ENCODE data around the gene PEX3. TPM values are rescaled to one million over a fixed set of nuclear protein-coding genes. Genes with fewer than 3 reads are reported as not detected.

The PEX3 gene
- total RNA-seq, 3 donors from 2014 or later = 12.0 to 22.0 (median 20.0) TPM

DNA sequence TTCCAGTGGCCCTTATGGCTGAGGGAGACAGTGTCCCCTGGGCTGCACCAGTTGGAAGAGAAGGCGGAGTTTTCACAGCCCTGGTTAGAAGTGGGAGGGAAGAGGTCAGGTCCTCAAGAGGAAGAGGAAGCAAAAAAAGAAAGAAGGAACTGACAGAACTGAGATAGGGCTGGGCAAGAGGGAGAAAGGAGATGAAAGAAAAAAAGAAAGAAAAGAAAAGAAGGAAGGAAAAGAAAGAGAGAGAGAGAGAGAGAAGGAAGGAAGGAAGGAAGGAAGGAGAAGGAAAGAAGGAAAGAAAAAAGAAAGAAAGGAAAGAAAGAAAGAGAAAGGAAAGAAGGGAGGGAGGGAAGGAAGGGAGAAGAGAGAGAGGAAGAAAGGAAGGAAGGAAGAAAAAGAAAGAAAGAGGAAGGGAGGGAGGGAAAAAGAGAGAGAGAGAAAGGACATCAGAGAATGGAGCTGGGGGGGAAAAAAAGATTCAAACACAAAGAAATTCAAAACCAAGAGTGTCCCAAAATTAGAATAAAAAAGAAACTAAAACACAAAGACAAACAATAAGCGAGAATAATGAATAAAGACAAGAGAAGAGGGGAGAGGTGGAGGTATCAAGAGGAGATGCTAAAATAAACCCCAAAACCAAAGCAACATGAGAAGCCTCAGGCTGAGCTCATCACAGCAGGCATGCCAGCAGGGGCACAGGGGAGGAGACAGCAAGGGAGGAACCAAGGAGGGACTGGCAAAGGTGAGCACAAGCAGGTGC, 66.3 kb downstream of the PEX3 start:
- no peak overlapping the region for H3K4me3 ChIP-seq
- no peak overlapping the region for H3K27ac ChIP-seq
- no peak for DNase-seq (ENCODE audit: low spot score in 2 of 2)
- no peaks in the 10 kb centered on the region for H3K27me3 ChIP-seq
- H3K9me3 ChIP-seq = no peaks in the 10 kb centered on the region
- no peaks in the 10 kb centered on the region for H3K4me1 ChIP-seq
- H3K36me3 ChIP-seq = no peaks in the 10 kb centered on the region
- TF ChIP-seq POLR2A (IDR thresholded peaks at IDR 0.05) (no peak), POLR2AphosphoS5 (IDR thresholded peaks at IDR 0.05) (no peak)
- TF ChIP-seq, protein P1, sequence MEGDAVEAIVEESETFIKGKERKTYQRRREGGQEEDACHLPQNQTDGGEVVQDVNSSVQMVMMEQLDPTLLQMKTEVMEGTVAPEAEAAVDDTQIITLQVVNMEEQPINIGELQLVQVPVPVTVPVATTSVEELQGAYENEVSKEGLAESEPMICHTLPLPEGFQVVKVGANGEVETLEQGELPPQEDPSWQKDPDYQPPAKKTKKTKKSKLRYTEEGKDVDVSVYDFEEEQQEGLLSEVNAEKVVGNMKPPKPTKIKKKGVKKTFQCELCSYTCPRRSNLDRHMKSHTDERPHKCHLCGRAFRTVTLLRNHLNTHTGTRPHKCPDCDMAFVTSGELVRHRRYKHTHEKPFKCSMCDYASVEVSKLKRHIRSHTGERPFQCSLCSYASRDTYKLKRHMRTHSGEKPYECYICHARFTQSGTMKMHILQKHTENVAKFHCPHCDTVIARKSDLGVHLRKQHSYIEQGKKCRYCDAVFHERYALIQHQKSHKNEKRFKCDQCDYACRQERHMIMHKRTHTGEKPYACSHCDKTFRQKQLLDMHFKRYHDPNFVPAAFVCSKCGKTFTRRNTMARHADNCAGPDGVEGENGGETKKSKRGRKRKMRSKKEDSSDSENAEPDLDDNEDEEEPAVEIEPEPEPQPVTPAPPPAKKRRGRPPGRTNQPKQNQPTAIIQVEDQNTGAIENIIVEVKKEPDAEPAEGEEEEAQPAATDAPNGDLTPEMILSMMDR (IDR thresholded peaks at IDR 0.05) = no peak
- intact Hi-C loops (cut with DNase I; ENCODE audit: low total_unique reads) = no loop called here

DNA sequence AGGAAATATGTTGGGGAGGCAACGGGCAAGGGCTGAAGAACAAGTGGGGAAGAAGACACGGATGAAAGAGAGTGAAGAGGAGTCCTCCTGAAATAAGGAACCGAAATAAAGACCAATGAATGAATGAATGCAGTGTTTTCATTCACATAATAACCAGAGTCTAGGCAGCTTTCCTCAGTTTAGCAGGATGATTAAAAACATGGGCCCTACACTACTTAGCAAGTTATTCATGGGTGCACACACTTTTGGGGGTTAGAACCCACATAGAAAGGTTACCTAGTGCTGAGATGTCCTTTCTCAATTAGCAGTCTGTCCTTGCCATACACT, 66.8 kb downstream of the PEX3 start:
- Histone ChIP-seq H3K27me3 (no peaks in the 10 kb centered on the region), H3K27ac (no peak overlapping the region), H3K36me3 (no peaks in the 10 kb centered on the region), H3K9me3 (no peaks in the 10 kb centered on the region), H3K4me1 (no peaks in the 10 kb centered on the region), H3K4me3 (no peak overlapping the region)
- intact Hi-C loops (cut with DNase I; ENCODE audit: low total_unique reads) = no loop called here
- no peak for TF ChIP-seq POLR2AphosphoS5 (IDR thresholded peaks at IDR 0.05)
- no peak for TF ChIP-seq POLR2A (IDR thresholded peaks at IDR 0.05)
- TF ChIP-seq, protein P1 (IDR thresholded peaks at IDR 0.05) = no peak
- no peak for DNase-seq (ENCODE audit: low spot score in 2 of 2)

DNA sequence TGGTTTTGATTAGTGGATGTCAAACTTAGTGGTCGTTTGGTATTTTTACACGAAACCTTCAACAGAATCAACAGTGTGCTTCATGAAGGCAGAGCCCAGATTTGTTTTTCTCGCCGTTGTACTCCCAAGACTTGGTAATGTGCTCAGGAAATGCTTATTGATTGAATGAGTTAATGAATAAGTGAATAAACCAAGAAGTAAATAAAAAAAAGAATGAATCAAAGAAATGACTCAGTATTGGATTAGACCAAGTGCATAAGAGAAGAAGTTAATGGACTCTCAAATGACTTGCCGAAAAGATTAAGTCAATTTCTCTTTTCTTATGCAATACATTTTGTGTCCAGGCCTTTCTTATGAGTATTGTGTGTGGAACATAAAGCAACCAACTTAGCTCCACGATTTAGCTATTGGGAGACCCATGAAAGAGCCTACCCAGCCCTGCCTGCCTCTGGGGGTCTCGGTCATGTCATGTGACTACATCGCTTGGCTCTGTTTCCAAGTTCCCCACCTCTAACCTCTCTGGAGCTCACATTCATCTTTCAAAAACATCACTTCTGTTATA, 71.5 kb downstream of the PEX3 start:
- H3K4me1 ChIP-seq = no peaks in the 10 kb centered on the region
- no peaks in the 10 kb centered on the region for H3K27me3 ChIP-seq
- H3K27ac ChIP-seq = no peak overlapping the region
- no peaks in the 10 kb centered on the region for H3K36me3 ChIP-seq
- TF ChIP-seq, protein P1 (IDR thresholded peaks at IDR 0.05) = no peak
- TF ChIP-seq POLR2AphosphoS5 (IDR thresholded peaks at IDR 0.05) = no peak
- TF ChIP-seq POLR2A (IDR thresholded peaks at IDR 0.05) = no peak
- no peak for DNase-seq (ENCODE audit: low spot score in 2 of 2)
- H3K4me3 ChIP-seq = no peak overlapping the region
- no peaks in the 10 kb centered on the region for H3K9me3 ChIP-seq
- intact Hi-C loops (cut with DNase I; ENCODE audit: low total_unique reads) = no loop called here

DNA sequence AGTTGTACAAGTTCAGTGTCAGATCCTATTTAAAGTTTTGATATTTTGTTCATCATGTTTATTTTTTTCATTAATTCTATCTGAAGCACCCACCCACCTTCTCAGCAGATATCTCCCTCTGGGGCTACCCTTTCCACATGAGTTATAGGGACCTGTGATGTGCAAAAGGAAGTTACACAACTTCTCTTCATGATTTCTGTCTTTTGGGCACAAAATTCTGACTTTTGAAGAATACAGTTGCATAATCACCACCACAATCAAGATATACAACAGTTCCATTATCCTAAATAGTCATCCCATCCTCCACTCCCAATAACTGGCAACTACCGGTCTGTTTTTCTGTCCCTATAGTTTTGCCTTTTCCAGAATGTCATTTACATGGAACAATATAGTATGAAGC, 74.8 kb downstream of the PEX3 start:
- no peaks in the 10 kb centered on the region for H3K36me3 ChIP-seq
- intact Hi-C loops (cut with DNase I; ENCODE audit: low total_unique reads) = no loop called here
- DNase-seq (ENCODE audit: low spot score in 2 of 2) = no peak
- H3K4me1 ChIP-seq = no peaks in the 10 kb centered on the region
- TF ChIP-seq, protein P1 (IDR thresholded peaks at IDR 0.05) = no peak
- TF ChIP-seq POLR2A (IDR thresholded peaks at IDR 0.05) = no peak
- TF ChIP-seq POLR2AphosphoS5 (IDR thresholded peaks at IDR 0.05) = no peak
- H3K4me3 ChIP-seq = no peak overlapping the region
- no peak overlapping the region for H3K27ac ChIP-seq
- H3K9me3 ChIP-seq = no peaks in the 10 kb centered on the region
- H3K27me3 ChIP-seq = no peaks in the 10 kb centered on the region

DNA sequence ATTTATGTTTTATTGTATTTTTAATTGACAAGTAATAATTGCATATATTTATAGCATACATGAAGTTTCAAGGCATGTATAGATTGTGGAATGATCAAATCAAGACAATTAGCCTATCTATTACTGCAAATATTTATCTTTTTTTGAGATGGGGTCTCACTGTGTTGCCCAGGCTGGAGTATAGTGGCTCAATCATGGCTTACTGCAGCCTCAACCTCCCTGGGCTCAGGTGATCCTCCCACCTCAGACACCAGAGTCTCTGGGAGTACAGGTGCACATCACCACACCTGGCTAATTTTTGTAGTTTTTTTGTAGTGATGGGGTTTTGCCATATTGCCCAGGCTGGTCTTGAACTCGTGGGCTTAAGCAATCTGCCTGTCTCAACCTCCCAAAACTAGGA, 77.1 kb downstream of the PEX3 start:
- no peaks in the 10 kb centered on the region for H3K36me3 ChIP-seq
- no peaks in the 10 kb centered on the region for H3K4me1 ChIP-seq
- H3K27ac ChIP-seq = no peak overlapping the region
- H3K4me3 ChIP-seq = no peak overlapping the region
- intact Hi-C loops (cut with DNase I; ENCODE audit: low total_unique reads) = no loop called here
- H3K9me3 ChIP-seq = no peaks in the 10 kb centered on the region
- no peak for DNase-seq (ENCODE audit: low spot score in 2 of 2)
- no peaks in the 10 kb centered on the region for H3K27me3 ChIP-seq
- no peak for TF ChIP-seq POLR2AphosphoS5 (IDR thresholded peaks at IDR 0.05)
- TF ChIP-seq, protein P1 (IDR thresholded peaks at IDR 0.05) = no peak
- TF ChIP-seq POLR2A (IDR thresholded peaks at IDR 0.05) = no peak
